Measurements from ENCODE around the gene PSMD2. TPM values are rescaled to one million over a fixed set of nuclear protein-coding genes. Genes with fewer than 3 reads are reported as not detected.

Gene PSMD2
- total RNA-seq, 1 experiment from 2014 or later: 344 TPM

DNA sequence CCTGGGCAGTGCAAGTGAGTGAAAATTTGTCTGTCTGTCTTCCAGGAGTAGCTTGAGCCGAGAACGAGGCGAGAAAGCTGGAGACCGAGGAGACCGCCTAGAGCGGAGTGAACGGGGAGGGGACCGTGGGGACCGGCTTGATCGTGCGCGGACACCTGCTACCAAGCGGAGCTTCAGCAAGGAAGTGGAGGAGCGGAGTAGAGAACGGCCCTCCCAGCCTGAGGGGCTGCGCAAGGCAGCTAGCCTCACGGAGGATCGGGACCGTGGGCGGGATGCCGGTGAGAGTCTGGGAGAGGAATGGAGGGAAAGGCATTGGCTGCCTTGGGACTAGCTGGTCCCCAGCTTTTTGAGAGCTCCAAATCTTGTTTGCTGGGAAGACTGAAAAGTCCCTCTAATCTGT lies 28.1 kb downstream of the PSMD2 start:
- no CpG with 5 or more reads among the region's 21 CpGs for WGBS (ENCODE audit: extremely low coverage, insufficient read length, low lambda C conversion rate)
- Histone ChIP-seq H3K4me1 (ENCODE audit: insufficient read depth, low read length) (no peaks in the 10 kb centered on the region), H2BK12ac (ENCODE audit: insufficient read length, low read depth, low read length) (no peak overlapping the region), H3K18ac (ENCODE audit: insufficient read length, low read depth, low read length) (no peak overlapping the region), H3K27ac (ENCODE audit: insufficient read length, low read depth, low read length) (no peak overlapping the region), H4K20me1 (ENCODE audit: control insufficient read depth, insufficient read depth, insufficient read length) (no peaks in the 10 kb centered on the region), H3K9me3 (ENCODE audit: control insufficient read depth, low read depth, low read length) (no peaks in the 10 kb centered on the region), H3K79me2 (ENCODE audit: insufficient read depth, low read length) (no peaks in the 10 kb centered on the region), H3K4me2 (ENCODE audit: insufficient read depth, insufficient read length, low read length) (no peak overlapping the region), H2AFZ (ENCODE audit: low read length) (no peak overlapping the region), H2BK20ac (ENCODE audit: low read depth, low read length, poor library complexity, severe bottlenecking) (no peak overlapping the region), H3K23me2 (ENCODE audit: insufficient read length, low read depth, low read length, poor library complexity, severe bottlenecking) (no peaks in the 10 kb centered on the region), H3K14ac (ENCODE audit: insufficient read depth, low read length) (no peak overlapping the region), H3K79me1 (ENCODE audit: insufficient read depth, low read depth, low read length, poor library complexity, severe bottlenecking) (no peaks in the 10 kb centered on the region), H2BK5ac (ENCODE audit: insufficient read length, low read length) (no peak overlapping the region), H3K56ac (ENCODE audit: insufficient read length, low read depth, low read length) (no peak overlapping the region), H3K4ac (ENCODE audit: low read depth, low read length) (no peak overlapping the region), H2AK5ac (ENCODE audit: insufficient read length, low read length) (no peak overlapping the region), H3T11ph (ENCODE audit: low read length) (no peak overlapping the region), H3K23ac (ENCODE audit: insufficient read length, low read depth, low read length) (no peak overlapping the region), H4K91ac (ENCODE audit: insufficient read length, low read depth, low read length) (no peak overlapping the region), H3K27me3 (ENCODE audit: insufficient read depth, low read length) (no peaks in the 10 kb centered on the region), H4K8ac (replicated peaks; ENCODE audit: insufficient read length, low read depth, low read length) (no peak overlapping the region), H2BK15ac (ENCODE audit: low read depth, low read length) (no peak overlapping the region), H2BK120ac (ENCODE audit: low read depth, low read length, poor library complexity, severe bottlenecking) (no peak overlapping the region), H3K9ac (ENCODE audit: extremely low read depth, insufficient read length, low read length) (no peak overlapping the region), H4K5ac (ENCODE audit: insufficient read length, low read depth, low read length) (no peak overlapping the region)
- Mint-ChIP-seq H3K4me1 (no peaks in the 10 kb centered on the region), H3K36me3 (ENCODE audit: insufficient read depth in 1 of 3, low read depth in 3 of 3) (peaks cover 89 to 98% (median 97%) of the 10 kb centered on the region in 3 experiments), H3K27ac (peak overlapping the region in 1 of 3 experiments; percentile 83; a peak in 2 of 7 replicates), H3K4me3 (no peak overlapping the region), H3K27me3 (ENCODE audit: low read depth) (no peaks in the 10 kb centered on the region; the same call in none of the 2 replicates), H3K9me3 (no peaks in the 10 kb centered on the region)
- TF ChIP-seq, protein P1, sequence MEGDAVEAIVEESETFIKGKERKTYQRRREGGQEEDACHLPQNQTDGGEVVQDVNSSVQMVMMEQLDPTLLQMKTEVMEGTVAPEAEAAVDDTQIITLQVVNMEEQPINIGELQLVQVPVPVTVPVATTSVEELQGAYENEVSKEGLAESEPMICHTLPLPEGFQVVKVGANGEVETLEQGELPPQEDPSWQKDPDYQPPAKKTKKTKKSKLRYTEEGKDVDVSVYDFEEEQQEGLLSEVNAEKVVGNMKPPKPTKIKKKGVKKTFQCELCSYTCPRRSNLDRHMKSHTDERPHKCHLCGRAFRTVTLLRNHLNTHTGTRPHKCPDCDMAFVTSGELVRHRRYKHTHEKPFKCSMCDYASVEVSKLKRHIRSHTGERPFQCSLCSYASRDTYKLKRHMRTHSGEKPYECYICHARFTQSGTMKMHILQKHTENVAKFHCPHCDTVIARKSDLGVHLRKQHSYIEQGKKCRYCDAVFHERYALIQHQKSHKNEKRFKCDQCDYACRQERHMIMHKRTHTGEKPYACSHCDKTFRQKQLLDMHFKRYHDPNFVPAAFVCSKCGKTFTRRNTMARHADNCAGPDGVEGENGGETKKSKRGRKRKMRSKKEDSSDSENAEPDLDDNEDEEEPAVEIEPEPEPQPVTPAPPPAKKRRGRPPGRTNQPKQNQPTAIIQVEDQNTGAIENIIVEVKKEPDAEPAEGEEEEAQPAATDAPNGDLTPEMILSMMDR (conservative IDR thresholded peaks at IDR 0.05): no peak
- DNase-seq: no peak
